ENCODE data around the gene SMAD2.
"Not testable (repeated sequence)": the region's sequence is repeated elsewhere in the genome, so short reads cannot be mapped to it uniquely, and the experiment has no call there.

SMAD2 gene

DNA sequence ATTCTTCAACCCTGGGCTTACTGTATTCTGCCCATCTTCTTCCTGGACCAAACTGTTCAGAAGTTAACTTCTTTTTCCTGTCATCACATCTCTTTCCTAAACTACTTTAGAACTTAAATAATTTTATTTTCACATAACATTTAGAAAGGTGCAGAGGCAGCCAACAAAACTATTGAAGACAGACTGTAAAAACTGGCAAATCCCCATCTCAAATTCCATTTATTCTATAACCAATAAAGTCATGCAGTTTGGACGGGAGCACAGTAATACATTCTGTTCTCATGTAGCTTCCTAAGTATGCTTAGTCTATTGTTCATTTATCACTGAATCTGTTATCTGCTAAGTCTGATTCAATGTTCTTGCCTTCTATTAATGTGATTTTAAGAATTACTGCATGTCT lies 99.1 kb downstream of the SMAD2 start:
- no peak for DNase-seq

DNA sequence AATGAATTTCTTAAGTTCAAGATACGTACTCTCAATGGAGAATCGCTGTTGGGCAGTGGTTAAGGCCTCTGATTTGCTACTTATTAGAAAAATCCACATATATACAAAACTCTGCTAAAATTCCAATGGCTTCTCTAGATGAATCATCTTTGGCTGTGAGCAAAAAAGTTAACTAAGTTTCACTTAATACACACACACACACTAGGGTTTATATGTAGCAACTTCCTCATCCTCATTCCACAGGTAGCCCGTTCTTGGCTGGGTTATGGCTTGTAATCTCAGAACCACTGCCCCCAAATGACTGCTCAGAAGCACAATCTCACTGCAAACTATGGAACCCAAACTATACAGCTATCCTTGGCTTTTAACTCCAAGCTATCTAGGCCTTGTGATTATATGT lies 99.7 kb downstream of the SMAD2 start:
- DNase-seq, result no peak

DNA sequence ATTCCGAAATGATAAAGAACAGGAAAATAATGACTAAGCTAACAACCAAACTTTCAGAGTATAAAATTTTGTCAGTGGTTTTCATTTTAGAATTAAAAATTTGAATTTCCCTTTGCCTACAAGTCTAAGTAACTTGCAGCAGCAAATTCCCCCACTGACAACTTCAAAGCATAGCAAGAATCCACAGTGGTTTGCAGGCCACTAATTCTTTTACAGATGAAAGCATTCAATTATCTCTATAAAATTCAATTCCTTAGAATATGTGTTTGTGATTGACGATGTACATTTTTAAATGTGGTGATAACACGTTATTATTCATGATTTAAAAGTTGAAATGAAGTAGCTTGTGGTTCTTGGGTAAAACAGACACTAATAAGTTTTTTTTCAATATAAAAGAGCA lies 100.6 kb downstream of the SMAD2 start:
- no peak for DNase-seq

DNA sequence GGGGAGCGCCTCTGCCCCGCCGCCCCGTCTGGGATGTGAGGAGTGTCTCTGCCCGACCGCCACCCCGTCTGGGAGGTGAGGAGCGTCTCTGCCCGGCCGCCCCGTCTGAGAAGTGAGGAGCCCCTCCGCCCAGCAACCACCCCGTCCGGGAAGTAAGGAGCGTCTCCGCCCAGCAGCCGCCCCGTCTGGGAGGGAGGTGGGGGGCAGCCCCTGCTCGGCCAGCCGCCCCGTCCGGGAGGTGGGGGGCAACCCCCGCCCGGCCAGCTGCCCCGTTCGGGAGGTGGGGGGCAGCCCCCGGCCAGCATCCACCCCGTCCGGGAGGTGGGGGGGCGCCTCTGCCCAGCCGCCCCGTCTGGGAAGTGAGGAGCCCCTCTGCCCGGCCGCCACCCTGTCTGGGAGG lies 102.4 kb downstream of the SMAD2 start:
- not testable (repeated sequence) for DNase-seq

DNA sequence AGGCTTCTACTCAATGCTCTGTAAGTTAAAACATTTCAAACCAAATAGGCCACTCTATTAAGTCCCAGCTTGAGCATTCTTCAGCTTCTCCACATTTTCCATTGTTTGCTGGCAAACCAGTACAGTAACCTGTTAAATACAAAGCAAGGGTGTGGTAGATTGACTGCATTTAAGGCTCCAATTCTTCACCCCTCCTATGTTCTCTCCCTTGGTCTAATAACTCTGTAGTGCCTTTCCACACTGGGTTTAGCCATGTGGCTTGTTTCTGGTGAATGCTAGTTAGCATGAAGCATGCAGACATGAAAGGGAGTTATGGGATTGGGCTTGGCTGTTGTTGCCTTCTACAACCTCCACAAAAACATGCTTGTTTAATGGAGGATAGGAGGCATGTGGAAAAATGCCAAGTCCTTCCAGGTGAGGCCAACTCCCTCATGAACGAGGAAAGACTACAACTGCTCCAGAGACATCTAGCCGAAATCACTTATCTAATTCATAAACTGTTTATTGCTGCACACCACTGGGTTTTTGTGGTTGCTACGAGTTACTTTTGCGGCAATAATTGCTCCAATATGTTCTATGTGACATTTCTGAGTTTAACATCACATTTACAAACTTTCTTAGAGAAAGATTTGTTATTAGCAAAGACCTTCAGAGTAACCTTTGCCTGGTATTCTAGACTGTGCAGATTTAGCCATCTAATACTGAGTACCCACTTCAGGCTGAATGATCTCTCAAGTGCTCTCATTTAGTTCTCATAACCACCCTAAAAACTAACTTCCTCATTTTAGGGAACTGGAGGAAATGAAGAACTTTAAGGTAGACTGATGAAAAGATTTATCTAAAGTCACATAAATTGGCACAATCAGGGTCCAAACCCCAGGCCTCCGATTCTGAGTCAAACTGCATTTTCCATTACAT lies 104.0 kb downstream of the SMAD2 start:
- DNase-seq, result no peak

DNA sequence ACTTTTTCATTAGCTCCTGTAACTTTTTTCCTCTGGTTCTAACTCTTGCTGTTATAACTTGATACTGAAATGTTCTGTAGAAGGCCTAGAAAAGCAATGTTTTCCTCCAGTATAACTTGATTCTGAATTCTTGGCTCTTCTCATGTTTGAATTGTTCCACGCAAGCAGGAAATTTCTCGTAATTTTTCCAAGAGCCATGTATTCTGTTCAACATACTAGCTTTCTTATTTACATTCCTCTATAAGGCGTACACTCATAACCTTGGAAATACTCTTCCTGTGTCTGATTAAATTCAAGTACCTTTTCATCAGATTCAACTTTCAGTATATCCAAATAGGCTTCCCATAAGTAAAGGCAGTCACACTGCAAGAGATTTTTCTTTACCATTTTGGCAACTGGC lies 109.1 kb downstream of the SMAD2 start:
- DNase-seq, result no peak

DNA sequence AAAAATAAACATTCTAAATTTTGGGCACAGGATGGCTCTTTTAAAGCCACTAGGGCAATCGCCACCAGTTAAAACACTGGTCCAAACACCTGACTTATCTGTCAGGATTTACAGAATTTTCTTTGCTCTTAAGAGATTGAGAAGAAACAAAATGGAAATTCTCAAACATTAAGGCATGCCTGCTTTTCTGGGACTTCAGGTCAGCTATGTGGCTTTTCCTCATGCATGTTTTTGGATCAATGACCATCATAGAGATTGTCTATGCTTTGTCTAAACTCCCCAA lies 112.7 kb downstream of the SMAD2 start:
- DNase-seq, result no peak

DNA sequence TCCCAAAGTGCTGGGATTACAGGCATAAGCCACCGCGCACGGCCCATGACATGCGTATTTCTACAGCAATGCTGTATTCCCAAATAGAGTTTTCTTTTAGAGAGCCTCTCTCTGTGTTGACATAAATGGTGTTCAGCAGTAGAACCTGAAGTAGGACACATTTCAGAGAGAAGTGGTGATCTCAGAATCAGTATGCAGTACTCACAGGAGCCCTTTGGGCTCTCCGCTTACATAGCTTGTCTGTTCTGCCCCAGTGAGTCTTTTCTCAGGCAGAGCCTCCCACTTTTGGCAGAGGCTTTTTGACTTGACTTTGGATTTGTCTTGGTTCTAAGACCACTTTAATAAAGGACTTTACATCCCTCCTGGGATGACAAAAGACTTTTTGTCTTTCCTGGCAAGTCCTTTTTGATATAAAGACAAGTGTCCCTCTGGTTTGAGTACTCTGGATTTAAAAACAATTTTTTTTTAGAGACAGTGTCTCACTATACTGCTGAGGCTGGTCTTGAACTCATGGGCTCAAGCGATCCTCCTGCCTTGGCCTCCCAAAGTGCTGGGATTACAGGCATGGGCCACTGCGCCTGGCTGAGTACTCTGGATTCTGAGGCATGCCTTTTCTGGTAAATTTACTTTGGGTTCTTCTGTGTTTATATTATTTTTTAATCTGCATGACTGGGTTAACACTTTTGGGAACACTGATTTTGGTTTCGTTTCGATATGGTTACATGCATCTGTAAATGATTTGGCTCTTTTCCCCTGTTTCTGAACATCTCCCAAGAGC lies 113.3 kb downstream of the SMAD2 start:
- no peak for DNase-seq

DNA sequence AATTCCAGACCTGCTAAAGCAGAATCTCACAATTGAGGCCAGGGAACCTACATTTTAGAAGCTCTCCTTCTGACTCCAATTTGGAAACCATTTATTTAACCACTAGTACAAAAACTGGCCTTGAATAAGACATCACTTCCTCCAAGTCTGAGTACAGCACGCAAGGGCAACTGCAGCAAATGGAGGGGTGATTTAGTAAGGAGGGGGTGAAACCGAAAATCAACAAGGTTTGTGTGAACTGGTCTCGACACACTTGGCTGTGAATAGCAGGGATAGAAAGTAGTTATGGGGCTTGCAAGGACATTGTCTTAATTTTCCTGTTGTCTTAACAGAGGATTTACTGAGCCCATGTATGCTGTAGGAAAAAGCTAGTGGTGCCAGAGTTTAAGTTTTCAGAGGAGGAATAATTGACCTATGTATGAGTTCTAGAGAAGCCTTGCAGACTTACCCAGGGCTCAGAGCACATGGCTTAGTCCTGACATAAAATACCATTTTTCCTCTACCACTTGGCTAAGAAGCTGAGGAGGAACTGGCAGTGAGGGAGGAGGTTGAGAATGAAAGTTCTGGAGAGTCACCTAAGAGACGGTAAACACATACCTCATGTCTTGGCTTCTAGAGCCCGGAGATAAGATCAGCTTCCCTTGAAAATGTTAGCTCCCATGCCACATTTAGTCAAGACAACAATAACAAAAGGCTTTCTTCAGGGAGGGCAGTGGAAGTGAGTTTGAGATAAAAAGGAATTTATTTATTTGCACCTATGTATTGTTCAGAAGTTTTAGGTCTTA lies 114.8 kb downstream of the SMAD2 start:
- no peak for DNase-seq

DNA sequence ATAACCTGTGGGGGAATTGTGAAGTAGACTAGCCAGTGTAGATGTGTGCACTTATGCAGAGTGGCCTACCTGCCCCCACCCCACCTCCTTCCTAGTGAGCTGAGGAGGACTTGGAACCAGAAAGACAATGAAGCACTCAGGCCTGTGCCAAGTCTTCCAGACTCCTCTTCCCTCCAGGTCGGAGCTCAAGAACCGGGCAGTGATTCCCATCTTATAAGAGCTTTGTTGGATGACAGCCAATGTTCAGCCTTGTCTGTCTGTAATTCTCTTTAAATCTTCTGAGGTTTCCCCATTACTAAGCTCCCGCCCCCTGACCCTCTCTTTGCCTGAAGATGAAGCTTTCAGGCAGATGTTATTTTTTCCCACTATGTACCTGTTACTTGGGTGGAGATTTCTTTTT lies 121.0 kb downstream of the SMAD2 start:
- DNase-seq, result no peak

DNA sequence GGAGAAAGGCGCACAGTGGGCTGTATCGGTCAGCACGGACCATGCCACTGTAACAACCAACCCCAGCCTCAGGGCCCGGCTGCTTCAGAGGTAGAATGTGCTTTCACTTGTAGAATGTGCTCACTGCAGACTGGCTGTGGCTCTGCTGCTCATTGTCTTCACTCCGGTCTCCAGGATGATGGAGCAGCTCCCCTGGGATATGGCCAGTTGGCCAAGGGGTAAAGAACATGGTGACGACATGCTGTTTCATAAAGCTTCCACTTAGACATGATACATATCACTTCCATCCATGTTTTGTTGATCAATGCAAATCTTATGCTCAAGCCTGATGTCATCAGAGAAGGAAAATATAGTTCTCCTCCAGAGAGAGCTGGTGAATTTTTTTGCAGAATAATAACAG lies 127.7 kb downstream of the SMAD2 start:
- no peak for DNase-seq

DNA sequence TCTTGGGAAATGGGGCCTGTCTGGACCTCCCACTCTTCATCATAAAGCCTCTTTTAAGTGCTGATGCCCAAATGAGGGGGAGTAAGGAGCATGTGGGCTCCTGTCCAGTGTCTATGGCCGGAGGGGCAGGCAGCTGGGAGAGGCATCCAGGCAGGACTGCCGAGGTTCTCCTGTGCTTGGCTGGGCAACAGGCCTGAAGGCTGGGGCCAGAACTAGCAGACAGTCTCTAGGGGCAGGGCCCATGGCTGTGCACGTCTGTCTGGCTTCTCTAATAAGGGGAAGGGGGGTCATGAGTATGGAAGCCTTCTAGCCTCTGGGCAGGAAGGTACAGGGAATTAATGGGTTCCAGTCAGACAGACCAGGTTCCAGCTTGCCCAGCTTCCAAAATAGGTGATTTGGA lies 128.6 kb downstream of the SMAD2 start:
- DNase-seq, result no peak

DNA sequence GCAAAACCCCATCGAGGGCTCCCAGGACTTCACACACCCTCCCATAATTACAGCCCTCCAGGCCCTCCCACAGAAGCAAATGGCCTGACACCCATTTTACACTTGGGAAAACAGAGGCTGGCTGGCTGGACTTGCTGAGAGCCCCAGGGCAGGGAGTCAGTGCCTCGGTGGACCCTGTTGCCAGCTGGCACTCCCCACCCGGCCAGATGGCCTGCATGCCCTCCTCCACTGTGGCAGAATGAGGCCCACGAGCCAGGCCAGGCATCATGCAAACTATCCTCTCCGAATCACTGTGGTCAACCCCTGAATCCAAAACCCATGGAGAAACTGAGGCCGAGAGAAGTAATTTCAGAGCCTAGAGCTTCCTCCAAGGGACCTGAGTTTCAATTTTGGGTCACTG lies 129.7 kb downstream of the SMAD2 start:
- no peak for DNase-seq

DNA sequence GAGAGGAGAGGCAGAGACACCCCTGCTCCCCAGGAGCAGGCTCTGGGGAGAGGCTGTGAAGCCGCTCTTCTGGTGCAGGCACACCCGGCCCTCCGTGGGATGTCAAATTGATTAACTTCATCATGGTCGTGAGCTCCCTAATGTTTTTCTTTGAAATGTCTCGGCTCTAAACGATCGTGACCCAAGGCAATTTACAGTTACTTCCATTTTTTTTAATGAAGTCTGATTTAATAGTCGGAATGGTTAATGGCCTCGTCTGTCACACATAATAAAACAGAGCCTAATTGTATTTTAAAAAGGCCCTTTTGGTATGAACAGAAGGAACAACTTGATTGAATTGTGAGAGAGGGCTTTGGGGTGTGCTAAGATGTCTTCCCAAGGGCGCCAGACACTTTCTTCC lies 130.2 kb downstream of the SMAD2 start:
- no peak for DNase-seq

DNA sequence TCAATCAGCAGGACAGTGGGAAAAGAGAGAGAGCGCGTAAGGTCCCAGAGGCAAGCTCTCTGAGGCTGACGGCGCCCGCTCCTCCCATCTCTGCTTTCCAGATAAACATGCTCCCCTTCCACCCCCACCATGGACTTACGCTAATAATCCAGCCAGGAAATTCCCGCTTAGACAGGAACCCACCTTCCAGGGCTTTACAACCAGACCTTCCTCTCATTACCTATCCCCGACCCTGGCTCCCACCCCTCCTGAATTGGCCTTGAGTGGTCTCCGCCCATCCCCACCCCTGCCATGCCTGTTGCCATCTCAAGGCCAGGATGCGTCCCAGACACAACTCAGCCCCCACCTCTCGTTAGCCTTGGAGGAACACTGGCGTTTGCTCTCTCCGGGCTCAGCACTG lies 131.1 kb downstream of the SMAD2 start:
- DNase-seq, result no peak

DNA sequence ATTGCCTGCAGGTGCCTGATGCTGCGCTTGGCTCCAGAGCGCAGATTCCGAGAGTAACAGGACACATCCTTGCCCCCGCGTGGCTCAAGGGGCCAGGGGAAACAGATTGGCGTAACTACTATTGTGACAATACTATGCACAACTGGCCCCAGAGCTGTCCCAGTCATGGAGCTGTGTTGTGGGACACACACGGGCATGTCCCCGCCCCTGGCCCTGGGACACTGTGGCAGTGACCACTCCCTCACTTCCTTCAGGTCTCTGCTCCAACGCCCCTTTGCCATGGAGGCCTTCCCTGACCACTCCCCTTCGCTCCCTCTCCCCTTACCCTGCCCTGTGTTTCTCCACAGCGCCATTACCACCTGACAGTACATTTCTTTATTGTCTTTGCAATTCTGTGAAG lies 132.1 kb downstream of the SMAD2 start:
- no peak for DNase-seq

DNA sequence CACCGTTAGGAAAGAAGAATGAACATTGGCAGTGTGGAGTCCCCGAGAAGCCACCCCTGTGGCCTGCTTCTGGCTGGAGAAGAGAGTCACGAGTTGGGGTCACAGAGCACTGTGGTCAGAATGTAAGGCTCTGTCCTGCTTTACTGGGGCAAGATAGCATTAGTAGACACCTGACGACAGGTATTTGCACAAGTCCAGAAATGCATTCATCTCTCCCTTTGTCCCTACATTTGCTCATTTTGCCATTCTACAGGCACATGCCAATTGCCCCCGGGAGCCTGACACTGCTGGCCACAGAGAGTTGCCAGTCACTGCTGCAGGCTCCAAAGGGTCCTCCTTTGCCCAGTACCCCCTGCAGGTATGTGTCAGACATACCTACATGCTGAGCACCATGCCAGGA lies 133.3 kb downstream of the SMAD2 start:
- no peak for DNase-seq

DNA sequence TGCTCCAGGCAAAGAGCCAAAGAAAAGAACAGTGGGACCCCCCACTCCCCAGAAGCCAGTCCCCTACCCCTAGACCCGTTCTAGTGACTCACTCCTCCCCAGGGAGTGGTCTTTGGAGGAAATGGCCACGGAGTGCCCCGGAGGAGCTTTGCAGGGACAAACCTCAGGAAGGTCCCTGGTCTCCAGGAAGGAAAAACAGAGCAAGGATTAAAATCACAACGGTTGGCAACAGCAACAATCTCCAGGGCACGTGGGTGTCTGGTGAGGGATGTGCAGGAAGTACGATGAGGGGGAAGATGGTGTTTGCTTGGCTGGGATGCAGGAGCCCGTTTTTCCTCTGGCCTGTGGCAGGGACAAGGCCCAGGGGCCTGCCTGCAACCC lies 135.0 kb downstream of the SMAD2 start:
- no peak for DNase-seq

DNA sequence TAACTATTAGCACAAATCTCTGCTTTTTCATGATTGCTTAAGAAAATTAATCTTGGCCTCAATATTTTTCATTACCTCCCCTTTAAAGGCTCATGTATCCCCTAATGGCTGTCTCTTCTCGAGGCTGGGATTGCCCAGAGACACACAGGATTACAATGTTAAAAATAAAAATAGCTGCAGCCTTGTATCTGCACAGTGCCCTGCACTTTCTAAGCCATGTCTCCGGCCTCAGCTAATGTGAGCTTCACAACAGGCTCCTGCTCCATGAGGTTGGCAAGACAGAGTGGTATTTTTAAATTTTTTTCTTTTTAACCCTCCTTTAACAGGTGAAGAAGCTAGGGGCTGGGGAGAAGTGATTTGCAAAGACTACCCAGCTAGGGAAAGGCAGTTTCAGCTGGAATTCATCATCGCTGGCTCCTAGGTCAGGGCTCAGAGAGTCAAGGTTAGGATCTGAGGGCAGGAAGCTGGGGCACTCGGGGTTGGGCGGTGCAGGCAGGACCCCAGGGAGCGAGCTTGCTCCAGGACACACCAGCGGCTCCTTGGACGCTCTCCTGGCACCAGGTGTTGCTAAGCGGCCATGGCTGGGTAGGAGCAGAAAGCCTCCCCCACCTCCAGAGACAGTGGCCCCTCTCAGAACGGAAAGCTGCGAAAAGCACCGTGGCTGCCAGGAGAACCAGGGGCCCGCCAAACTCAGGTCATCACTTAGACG lies 135.6 kb downstream of the SMAD2 start:
- no peak for DNase-seq

DNA sequence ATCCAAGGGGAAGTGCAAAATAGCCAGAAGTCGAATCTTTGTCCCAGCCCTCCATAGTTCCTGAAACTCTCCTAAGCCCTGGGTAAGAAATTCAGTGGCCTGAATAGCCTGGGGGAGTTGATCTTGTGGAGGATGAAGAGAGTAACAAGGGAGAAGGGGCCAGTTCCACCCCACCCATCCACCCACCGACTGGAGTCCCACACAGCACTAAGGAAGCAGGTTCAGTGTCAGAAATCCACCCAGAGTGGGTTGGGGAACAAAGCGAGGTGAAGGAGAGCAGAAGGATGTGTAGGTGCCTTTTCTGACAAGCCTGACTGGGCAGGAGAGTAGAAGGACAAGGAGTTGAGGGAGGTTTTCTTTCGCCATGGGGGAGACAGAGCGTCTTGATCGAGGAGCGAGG lies 136.8 kb downstream of the SMAD2 start:
- no peak for DNase-seq

DNA sequence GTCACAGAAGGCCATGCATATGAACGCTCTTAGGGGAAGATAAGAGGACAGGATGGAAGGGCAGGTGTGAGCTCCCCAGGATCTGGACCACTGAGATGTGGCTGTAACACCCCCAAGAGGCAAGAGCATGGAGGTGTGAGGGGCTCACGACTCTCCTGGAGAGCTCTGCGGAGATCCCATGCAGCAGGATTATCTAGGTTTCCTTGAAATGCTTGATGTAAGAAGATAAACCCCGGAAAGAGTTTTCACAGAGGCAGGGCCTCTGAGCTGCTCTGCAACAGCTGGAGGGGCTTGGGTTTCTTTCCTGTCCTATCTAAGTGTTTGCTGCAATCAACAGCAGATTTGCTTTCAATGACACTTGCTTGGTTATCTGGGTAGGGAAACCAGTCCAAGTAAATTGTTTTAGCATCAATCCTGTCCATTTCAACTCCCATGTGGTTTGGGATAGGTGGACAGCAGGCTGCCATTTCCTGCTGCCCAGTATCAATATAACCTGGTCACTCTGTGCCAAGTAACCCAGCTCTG lies 138.9 kb downstream of the SMAD2 start:
- DNase-seq, result no peak

DNA sequence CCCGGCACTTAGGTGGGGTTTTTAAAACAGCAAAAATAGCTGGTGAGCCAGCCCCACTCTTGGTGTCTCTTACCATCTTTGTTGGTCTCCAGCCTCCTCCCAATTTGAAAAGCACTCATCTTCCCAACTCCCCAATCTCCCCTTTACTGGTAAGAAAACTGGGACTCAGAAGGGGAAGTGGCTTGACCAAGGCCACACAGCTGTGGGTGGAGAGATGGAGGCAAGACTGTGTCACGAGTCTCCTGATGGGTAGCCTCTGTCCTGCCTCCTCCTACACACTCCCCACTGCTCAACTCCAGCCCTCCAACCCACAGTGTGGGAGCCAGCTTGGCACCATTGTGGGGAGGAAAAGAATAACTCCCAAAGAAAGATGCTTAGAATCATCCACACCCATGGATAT lies 140.4 kb downstream of the SMAD2 start:
- no peak for DNase-seq

DNA sequence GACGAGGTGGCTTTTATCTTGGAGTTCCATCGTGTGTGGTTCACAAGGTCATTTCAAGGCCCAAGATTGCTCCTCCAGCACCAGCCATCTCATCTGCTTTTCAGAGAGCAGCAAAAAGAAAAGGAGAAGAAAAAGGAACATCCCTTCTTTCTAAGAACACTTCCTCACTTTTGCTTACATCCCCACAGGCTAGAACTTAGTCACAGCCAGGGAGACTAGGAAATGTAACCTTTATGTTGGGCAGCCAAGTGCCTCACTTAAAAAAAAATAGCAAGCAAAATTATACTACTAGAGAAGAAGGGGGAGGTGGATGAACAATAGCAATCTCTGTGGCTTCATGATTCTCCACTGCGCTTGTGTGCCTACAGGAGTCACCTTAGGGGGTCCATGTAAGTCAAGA lies 141.8 kb downstream of the SMAD2 start:
- DNase-seq, result no peak
